Measurements from ENCODE around the gene NPAP1.
"Not testable (repeated sequence)": the region's sequence is repeated elsewhere in the genome, so short reads cannot be mapped to it uniquely, and the experiment has no call there.

NPAP1 gene

GRCh38 chr15:24675332-24676144 is at the start of gene NPAP1:
TSS of gene NPAP1 (plus strand) at chr15:24675775. CDS start at chr15:24675868, 93 bp downstream.
- H3K27ac ChIP-seq = no peak within 1 kb of the TSS
- TF ChIP-seq CTCF (conservative IDR thresholded peaks at IDR 0.05) = no peak

- H3K27ac ChIP-seq = no peak overlapping the region
- no peak for TF ChIP-seq CTCF (conservative IDR thresholded peaks at IDR 0.05)
Measured at GRCh38 chr15:24627443-24627842, 48.1 kb upstream of the NPAP1 start.

GRCh38 chr15:24633082-24633481 is 42.5 kb upstream of the NPAP1 start:
- no peak overlapping the region for H3K27ac ChIP-seq
- TF ChIP-seq CTCF (conservative IDR thresholded peaks at IDR 0.05) = no peak

- H3K27ac ChIP-seq = not testable (repeated sequence)
Measured at GRCh38 chr15:24639412-24639811, 36.2 kb upstream of the NPAP1 start.

GRCh38 chr15:24645627-24646026 is 29.9 kb upstream of the NPAP1 start:
- no peak overlapping the region for H3K27ac ChIP-seq
- TF ChIP-seq CTCF (conservative IDR thresholded peaks at IDR 0.05) = no peak

GRCh38 chr15:24659622-24660021 is 16.0 kb upstream of the NPAP1 start:
- TF ChIP-seq CTCF (conservative IDR thresholded peaks at IDR 0.05) = no peak
- no peak overlapping the region for H3K27ac ChIP-seq

GRCh38 chr15:24662991-24663390 is 12.6 kb upstream of the NPAP1 start:
- TF ChIP-seq CTCF (conservative IDR thresholded peaks at IDR 0.05) = no peak
- no peak overlapping the region for H3K27ac ChIP-seq

- no peak overlapping the region for H3K27ac ChIP-seq
- TF ChIP-seq CTCF (conservative IDR thresholded peaks at IDR 0.05) = no peak
Measured at GRCh38 chr15:24676431-24676830, 856 bp downstream of the NPAP1 start.

Data from VCaP (cell line).